ENCODE data around the gene SMYD3. TPM values are rescaled to one million over a fixed set of nuclear protein-coding genes. Genes with fewer than 3 reads are reported as not detected.

SMYD3 gene
- total and polyA plus RNA-seq, 2 of the 4 experiments (the other 2 are of a cell fraction) = 26.5 to 37.6 TPM

DNA sequence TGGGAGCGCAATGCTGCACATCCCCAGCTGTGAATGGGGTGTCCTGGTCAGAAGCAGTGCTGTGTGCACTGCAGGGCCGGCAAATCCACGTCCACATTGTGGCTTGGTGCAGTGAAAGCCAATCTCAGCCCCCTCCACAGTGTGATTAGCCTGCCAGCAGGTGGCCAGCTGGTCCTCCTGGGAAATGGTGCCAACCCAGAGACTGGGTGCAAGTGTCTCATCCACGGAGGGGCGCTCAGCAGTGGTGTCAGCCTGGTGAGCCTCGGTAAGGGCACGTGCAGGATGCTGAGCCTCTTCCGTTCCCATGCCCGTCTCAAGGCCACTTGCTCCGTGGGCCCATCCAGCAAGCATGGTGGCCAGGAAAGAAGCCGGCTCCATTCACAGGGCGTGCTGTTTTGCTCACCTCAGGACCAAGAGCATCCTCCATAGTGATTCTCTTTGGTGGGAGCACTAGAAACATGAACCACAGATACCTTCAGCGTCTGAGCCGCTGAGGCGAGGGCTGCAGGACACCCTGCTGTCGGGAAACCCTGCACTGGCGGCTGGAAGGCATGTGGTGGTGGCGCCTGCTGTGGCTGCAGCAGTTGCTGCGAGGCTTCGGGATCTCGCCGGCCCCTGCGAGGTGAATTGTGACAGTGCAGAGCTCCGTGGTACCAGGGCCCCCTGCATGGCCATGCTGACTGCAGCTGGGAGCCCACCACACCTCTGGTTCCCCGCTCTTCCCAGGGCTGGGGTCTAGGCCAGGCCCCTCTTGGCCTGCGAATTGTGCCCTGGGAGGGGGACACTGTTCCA lies 2.0 kb upstream of the SMYD3 start:
- Histone ChIP-seq H2BK120ac (ENCODE audit: low read depth, low read length) (no peak overlapping the region), H3K79me1 (ENCODE audit: low read depth in 1 of 2, low read length in 2 of 2) (peaks cover 13 to 21% of the 10 kb centered on the region in 2 experiments; a peak in 3 of 4 replicates), H3K27ac (ENCODE audit: insufficient read depth, low read length) (no peak overlapping the region), H3K18ac (ENCODE audit: low read depth, low read length) (no peak overlapping the region), H2AK9ac (replicated peaks; ENCODE audit: low read depth, low read length, poor library complexity) (no peak overlapping the region), H2AFZ (replicated peaks; ENCODE audit: low read length, poor library complexity) (peak overlapping the region; percentile 61), H2BK20ac (ENCODE audit: low read depth, low read length) (no peak overlapping the region), H3K36me3 (ENCODE audit: control insufficient read depth, insufficient read depth, low read length) (no peaks in the 10 kb centered on the region), H3K9ac (ENCODE audit: low read depth, low read length) (no peak overlapping the region), H3K4me1 (ENCODE audit: control insufficient read depth, insufficient read depth, low read length) (peaks cover 3% of the 10 kb centered on the region; the same call in 1 of the 2 replicates), H4K91ac (ENCODE audit: insufficient read depth, low read depth, low read length) (no peak overlapping the region), H3K14ac (replicated peaks; ENCODE audit: low read depth, low read length) (no peak overlapping the region), H4K8ac (ENCODE audit: low read depth in 2 of 2, low read length in 2 of 2) (no peak overlapping the region), H3K4me3 (ENCODE audit: insufficient read depth, low read depth, low read length) (no peak overlapping the region), H2AK5ac (ENCODE audit: low read depth, low read length) (no peak overlapping the region), H3K27me3 (ENCODE audit: control insufficient read depth, insufficient read depth, low read length) (no peaks in the 10 kb centered on the region), H3K9me1 (ENCODE audit: insufficient read depth, low read length) (peaks cover 2% of the 10 kb centered on the region; the same call in 1 of the 2 replicates), H3K56ac (ENCODE audit: extremely low read depth, insufficient read depth, low read length) (no peak overlapping the region), H3K4ac (ENCODE audit: low read depth, low read length) (no peak overlapping the region), H4K5ac (ENCODE audit: low read depth, low read length) (no peak overlapping the region), H3K9me3 (ENCODE audit: control insufficient read depth, insufficient read depth, low read length) (peaks cover 9% of the 10 kb centered on the region), H4K20me1 (ENCODE audit: insufficient read depth, low read length) (no peaks in the 10 kb centered on the region), H2BK15ac (ENCODE audit: low read depth, low read length) (no peak overlapping the region), H2BK5ac (ENCODE audit: low read depth, low read length, poor library complexity, severe bottlenecking) (no peak overlapping the region), H3K23ac (ENCODE audit: low read depth, low read length) (no peak overlapping the region), H3K4me2 (ENCODE audit: low read depth, low read length) (no peak overlapping the region)
- CTCF ChIA-PET = no interaction called here
- WGBS, 2 experiments (ENCODE audit: extremely low coverage in 2 of 2, insufficient read length in 1 of 2) = 85% methylated on average over 15 of the region's 26 CpGs; no CpG with 5 or more reads in 1 of the 2 experiments
- POLR2A ChIA-PET (ENCODE audit: unreplicated experiment) = no interaction called here
- DNase-seq = no peak
- no TSS peak for BruUV-seq (replicated peaks)
- dilution Hi-C loops (cut with HindIII; ENCODE audit: low sequenced_read_pairs, unreplicated experiment) = no loop called here
- intact Hi-C loops (cut with micrococcal nuclease) = loop anchor here (5.0 kb wide), 1 partner anchor 123 kb away; no protein-coding TSS in a partner anchor
- in situ Hi-C loops (cut with MboI; ENCODE audit: low sequenced_read_pairs) = no loop called here
- ATAC-seq (ENCODE audit: low read depth) = no peak
- TF ChIP-seq CEBPB (IDR thresholded peaks at IDR 0.05; ENCODE audit: low read depth, low read length) (no peak), BHLHE40 (IDR thresholded peaks at IDR 0.05; ENCODE audit: low read depth, low read length) (no peak), POLR2A (IDR thresholded peaks at IDR 0.05; ENCODE audit: low read depth, low read length) (no peak), RAD21 (IDR thresholded peaks at IDR 0.05; ENCODE audit: low read length) (no peak), SMC3 (IDR thresholded peaks at IDR 0.05; ENCODE audit: low read depth, low read length) (no peak), RCOR1 (IDR thresholded peaks at IDR 0.05; ENCODE audit: insufficient replicate concordance, low read length) (no peak), MXI1 (IDR thresholded peaks at IDR 0.05; ENCODE audit: borderline replicate concordance, low read depth, low read length) (no peak), CHD1 (IDR thresholded peaks at IDR 0.05; ENCODE audit: low read depth, low read length) (no peak), RFX5 (IDR thresholded peaks at IDR 0.05; ENCODE audit: low read depth, low read length) (no peak), MAZ (IDR thresholded peaks at IDR 0.05; ENCODE audit: borderline replicate concordance, low read depth, low read length) (no peak), FOS (IDR thresholded peaks at IDR 0.05; ENCODE audit: low read depth, low read length) (no peak), MAFK (IDR thresholded peaks at IDR 0.05; ENCODE audit: low read depth, low read length) (no peak)
- TF ChIP-seq, protein P1, sequence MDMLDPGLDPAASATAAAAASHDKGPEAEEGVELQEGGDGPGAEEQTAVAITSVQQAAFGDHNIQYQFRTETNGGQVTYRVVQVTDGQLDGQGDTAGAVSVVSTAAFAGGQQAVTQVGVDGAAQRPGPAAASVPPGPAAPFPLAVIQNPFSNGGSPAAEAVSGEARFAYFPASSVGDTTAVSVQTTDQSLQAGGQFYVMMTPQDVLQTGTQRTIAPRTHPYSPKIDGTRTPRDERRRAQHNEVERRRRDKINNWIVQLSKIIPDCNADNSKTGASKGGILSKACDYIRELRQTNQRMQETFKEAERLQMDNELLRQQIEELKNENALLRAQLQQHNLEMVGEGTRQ (IDR thresholded peaks at IDR 0.05; ENCODE audit: low read depth, low read length) = no peak
- TF ChIP-seq, protein P2, sequence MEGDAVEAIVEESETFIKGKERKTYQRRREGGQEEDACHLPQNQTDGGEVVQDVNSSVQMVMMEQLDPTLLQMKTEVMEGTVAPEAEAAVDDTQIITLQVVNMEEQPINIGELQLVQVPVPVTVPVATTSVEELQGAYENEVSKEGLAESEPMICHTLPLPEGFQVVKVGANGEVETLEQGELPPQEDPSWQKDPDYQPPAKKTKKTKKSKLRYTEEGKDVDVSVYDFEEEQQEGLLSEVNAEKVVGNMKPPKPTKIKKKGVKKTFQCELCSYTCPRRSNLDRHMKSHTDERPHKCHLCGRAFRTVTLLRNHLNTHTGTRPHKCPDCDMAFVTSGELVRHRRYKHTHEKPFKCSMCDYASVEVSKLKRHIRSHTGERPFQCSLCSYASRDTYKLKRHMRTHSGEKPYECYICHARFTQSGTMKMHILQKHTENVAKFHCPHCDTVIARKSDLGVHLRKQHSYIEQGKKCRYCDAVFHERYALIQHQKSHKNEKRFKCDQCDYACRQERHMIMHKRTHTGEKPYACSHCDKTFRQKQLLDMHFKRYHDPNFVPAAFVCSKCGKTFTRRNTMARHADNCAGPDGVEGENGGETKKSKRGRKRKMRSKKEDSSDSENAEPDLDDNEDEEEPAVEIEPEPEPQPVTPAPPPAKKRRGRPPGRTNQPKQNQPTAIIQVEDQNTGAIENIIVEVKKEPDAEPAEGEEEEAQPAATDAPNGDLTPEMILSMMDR (conservative IDR thresholded peaks at IDR 0.05; ENCODE audit: low read depth, low read length) = no peak
- TF ChIP-seq, protein P3, sequence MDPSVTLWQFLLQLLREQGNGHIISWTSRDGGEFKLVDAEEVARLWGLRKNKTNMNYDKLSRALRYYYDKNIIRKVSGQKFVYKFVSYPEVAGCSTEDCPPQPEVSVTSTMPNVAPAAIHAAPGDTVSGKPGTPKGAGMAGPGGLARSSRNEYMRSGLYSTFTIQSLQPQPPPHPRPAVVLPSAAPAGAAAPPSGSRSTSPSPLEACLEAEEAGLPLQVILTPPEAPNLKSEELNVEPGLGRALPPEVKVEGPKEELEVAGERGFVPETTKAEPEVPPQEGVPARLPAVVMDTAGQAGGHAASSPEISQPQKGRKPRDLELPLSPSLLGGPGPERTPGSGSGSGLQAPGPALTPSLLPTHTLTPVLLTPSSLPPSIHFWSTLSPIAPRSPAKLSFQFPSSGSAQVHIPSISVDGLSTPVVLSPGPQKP (IDR thresholded peaks at IDR 0.05; ENCODE audit: borderline replicate concordance, low read depth, low read length) = no peak
